A549 (cell line): ENCODE results near the gene UPK1A. TPM values are rescaled to one million over a fixed set of nuclear protein-coding genes. Genes with fewer than 3 reads are reported as not detected.
"Not testable (repeated sequence)": the region's sequence is repeated elsewhere in the genome, so short reads cannot be mapped to it uniquely, and the experiment has no call there.

ENCODE experiments used
- ATAC-seq, 2 experiments: fragments of 200-7000 bp in 1 of 2; fragments of >200 bp in 1 of 2; cut with Nextera tagmentation in 1 of 2; cut with Tn5 transposase in 1 of 2; 3 replicates each; pipeline versions ENCODE4 v1.8.0 to v1.9.1; 2018 to 2020; ENCODE audit warnings: mild to moderate bottlenecking in 1 of 2, moderate library complexity in 1 of 2
- CTCF ChIA-PET: fragments of 300-600 bp; sonication (Branson Sonifier 250); formaldehyde crosslinking; extraction: SDS; loops from one replicate; lab custom pipeline; 2021; ENCODE audit warnings: antibody characterized with exemption, inconsistent platforms; lab: Yijun Ruan, JAX
- POLR2A ChIA-PET: fragments of 350-600 bp; formaldehyde crosslinking; extraction: SDS; loops from one replicate; lab custom pipeline; 2021; ENCODE audit warnings: antibody characterized with exemption, inconsistent platforms; lab: Yijun Ruan, JAX
- DNase-seq, 2 experiments: peaks; one replicate each; pipeline versions ENCODE4 v3.0.0 to v3.0.0-alpha.2; 2011 to 2016; ENCODE audit warnings: low read depth in 1 of 2, low spot score in 1 of 2
- FAIRE-seq: peaks from 2 replicates; lab custom pipeline; 2011; peaks lifted over from hg19 to GRCh38; lab: Jason Lieb, UNC
- H3K27ac ChIP-seq, 2 experiments: fragments of >200 bp; sonication (Bioruptor Twin); formaldehyde crosslinking; 3 replicates each; pipeline ENCODE4 v1.5.1; 2016 to 2017
- H3K4me1 ChIP-seq: fragments of >200 bp; sonication (Bioruptor Twin); formaldehyde crosslinking; 3 replicates; pipeline ENCODE4 v1.6.1; 2016
- H3K4me2 ChIP-seq: fragments of >200 bp; sonication (Bioruptor Twin); formaldehyde crosslinking; 3 replicates; pipeline ENCODE4 v1.6.1; 2016
- H3K4me3 ChIP-seq: fragments of >200 bp; sonication (Bioruptor Twin); formaldehyde crosslinking; 3 replicates; pipeline ENCODE4 v1.5.1; 2016
- H3K9me3 ChIP-seq: fragments of >200 bp; sonication (Bioruptor Twin); formaldehyde crosslinking; 3 replicates; pipeline ENCODE4 v1.6.1; 2016
- CEBPB ChIP-seq, 2 experiments: fragments of >200 bp in 1 of 2; sonication (Bioruptor Twin) in 1 of 2; formaldehyde crosslinking in 1 of 2; IDR thresholded peaks; 2 replicates each; pipeline ENCODE4 v1.6.1; 2012 to 2016
- E2F6 ChIP-seq: IDR thresholded peaks from 2 replicates; pipeline ENCODE4 v1.6.1; 2012; ENCODE audit warnings: low read depth, borderline replicate concordance
- EP300 ChIP-seq, 2 experiments: fragments of >200 bp; sonication (Bioruptor Twin); formaldehyde crosslinking; IDR thresholded peaks; 2 replicates in 1 of 2; 3 replicates in 1 of 2; pipeline ENCODE4 v1.6.1; 2016 to 2017
- ESRRA ChIP-seq: fragments of 150-350 bp; IDR thresholded peaks from 2 replicates; pipeline ENCODE4 v1.6.1; 2014; ENCODE audit warnings: mild to moderate bottlenecking, low read length, borderline replicate concordance
- FOSB ChIP-seq: fragments of 250-450 bp; sonication (Bioruptor Pico); IDR thresholded peaks from 2 replicates; pipeline ENCODE4 v1.5.0; 2020; ENCODE audit warnings: mild to moderate bottlenecking, moderate library complexity
- FOSL2 ChIP-seq, 2 experiments: fragments of 450-650 bp in 1 of 2; fragments of >200 bp in 1 of 2; sonication (Bioruptor Twin) in 1 of 2; formaldehyde crosslinking; IDR thresholded peaks; 2 replicates each; pipeline versions ENCODE4 v1.5.0 to v1.6.1; 2016 to 2020; ENCODE audit warnings: mild to moderate bottlenecking in 1 of 2, moderate library complexity in 1 of 2
- FOXS1 ChIP-seq: fragments of 250-450 bp; sonication (Bioruptor Pico); IDR thresholded peaks from 2 replicates; pipeline ENCODE4 v1.5.0; 2020; ENCODE audit warnings: mild to moderate bottlenecking, moderate library complexity
- HOXB13 ChIP-seq: fragments of 250-450 bp; sonication (Bioruptor Pico); IDR thresholded peaks from 2 replicates; pipeline ENCODE4 v1.5.0; 2020; ENCODE audit warnings: low read depth, mild to moderate bottlenecking, moderate library complexity
- MAFK ChIP-seq: fragments of 450-650 bp; IDR thresholded peaks from 2 replicates; pipeline ENCODE4 v1.6.1; 2014; ENCODE audit not compliant: partially characterized antibody
- NFE2L2 ChIP-seq: fragments of 150-350 bp; conservative IDR thresholded peaks from 2 replicates; pipeline ENCODE4 v1.6.1; 2014; ENCODE audit warnings: low read length
- RAD21 ChIP-seq, 2 experiments: fragments of >200 bp in 1 of 2; sonication (Bioruptor Twin) in 1 of 2; formaldehyde crosslinking in 1 of 2; IDR thresholded peaks in 1 of 2; conservative IDR thresholded peaks in 1 of 2; 2 replicates in 1 of 2; 3 replicates in 1 of 2; pipeline ENCODE4 v1.6.1; 2012 to 2018; ENCODE audit warnings: inconsistent platforms in 1 of 2
- USF2 ChIP-seq: fragments of 450-650 bp; IDR thresholded peaks from 2 replicates; pipeline ENCODE4 v1.6.1; 2014; ENCODE audit warnings: antibody characterized with exemption
- ZFP36 ChIP-seq: fragments of 450-650 bp; IDR thresholded peaks from 2 replicates; pipeline ENCODE4 v1.6.1; 2014; ENCODE audit warnings: borderline replicate concordance; ENCODE audit not compliant: partially characterized antibody
- WGBS: methylation state at CpG from one replicate; pipeline ENCODE4 v1.1.6; 2017; ENCODE audit errors: missing lambda C conversion rate; 5-methylcytosine and 5-hydroxymethylcytosine counted together
- polyA plus RNA-seq, 4 experiments: library from polyadenylated mRNA; depleted of rRNA in 3 of 4; stranded (reverse); fragments of >200 nt; fragmentation: RNase III in 1 of 4; extraction: RNeasy Plus Mini Kit Qiagen cat#74134 plus additional on column Dnase treatment in 1 of 4; gene quantifications; 2 replicates in 3 of 4; 3 replicates in 1 of 4; pipeline ENCODE4 v1.2.3, GENCODE V29; 2011 to 2017

The UPK1A gene
- polyA plus RNA-seq, 2 of the 4 experiments (the other 2 are of a cell fraction): 0.44 to 0.78 TPM

- CTCF ChIA-PET: interaction anchor here (0.6 to 7.3 kb wide), 6 partner anchors 21 to 323 kb away, joined by 3 to 85 read pairs (median 3); no protein-coding TSS in a partner anchor
- 68% methylated on average over 15 of the region's 15 CpGs for WGBS
Measured at GRCh38 chr19:35675589-35676140, 9.3 kb downstream of the UPK1A start.

GRCh38 chr19:35689836-35690235 is 23.5 kb downstream of the UPK1A start:
- DNase-seq (no peak), ATAC-seq (no peak), FAIRE-seq (peak; percentile 81)
- WGBS: 42% methylated on average over 4 of the region's 4 CpGs
- TF ChIP-seq E2F6 (no peak), CEBPB (IDR thresholded peaks at IDR 0.05) (no peak), HOXB13 (CRISPR knock-in tag) (no peak), ESRRA (no peak), MAFK (peak; percentile 24), EP300 (IDR thresholded peaks at IDR 0.05) (no peak), NFE2L2 (no peak), USF2 (no peak), FOXS1 (CRISPR knock-in tag) (no peak)
- CTCF ChIA-PET: interaction anchor here (1.2 to 5.7 kb wide), 6 partner anchors 9 to 141 kb away, joined by 3 to 116 read pairs (median 6); partner anchors contain the start of gene ZBTB32
- POLR2A ChIA-PET: interaction anchor here (1.4 kb wide), 1 partner anchor 42 kb away, joined by 3 read pairs; the partner anchor contains the start of gene COX6B1
- Histone ChIP-seq H3K4me3 (no peak overlapping the region), H3K4me2 (no peak overlapping the region), H3K27ac (no peak overlapping the region), H3K9me3 (no peaks in the 10 kb centered on the region), H3K4me1 (no peaks in the 10 kb centered on the region)

More at GRCh38 chr19:35675589-35676140, 9.3 kb downstream of the UPK1A start:
- no peak for ATAC-seq
- H3K4me3 ChIP-seq: no peak overlapping the region
- TF ChIP-seq ZFP36 (peak; percentile 49), FOSB (CRISPR knock-in tag) (no peak)
- no peak for FAIRE-seq
- H3K4me2 ChIP-seq: no peak overlapping the region
- H3K4me1 ChIP-seq: no peaks in the 10 kb centered on the region
- POLR2A ChIA-PET: no interaction called here
- H3K9me3 ChIP-seq: no peaks in the 10 kb centered on the region
- H3K27ac ChIP-seq: no peak overlapping the region
- DNase-seq: no peak

GRCh38 chr19:35691106-35691505 is 24.8 kb downstream of the UPK1A start:
- FAIRE-seq, ATAC-seq, POLR2A ChIA-PET, H3K9me3 ChIP-seq, H3K4me1 ChIP-seq, H3K4me3 ChIP-seq, H3K27ac ChIP-seq, DNase-seq, H3K4me2 ChIP-seq: not testable (repeated sequence)
- CTCF ChIA-PET: interaction anchor here (0.6 to 5.7 kb wide), 8 partner anchors 9 to 181 kb away, joined by 3 to 116 read pairs (median 8); partner anchors contain the start of gene ZBTB32
- 78% methylated on average over 23 of the region's 37 CpGs for WGBS

- H3K4me2 ChIP-seq: no peak overlapping the region
- TF ChIP-seq RAD21 (conservative IDR thresholded peaks at IDR 0.05 in 1 of 2, IDR thresholded peaks at IDR 0.05 in 1 of 2) (0 out of 5 replicates have a peak, but pooled peaks of 1 of the 2 experiments have one; percentile 9), FOSL2 (IDR thresholded peaks at IDR 0.05) (no peak), FOSL2 (CRISPR knock-in tag; IDR thresholded peaks at IDR 0.05) (no peak)
- H3K27ac ChIP-seq: no peak overlapping the region
- ChIA-PET CTCF (interaction anchor here (0.9 to 8.6 kb wide), 20 partner anchors 10 to 1565 kb away, joined by 3 to 116 read pairs (median 5); partner anchors contain the start of gene ZBTB32), POLR2A (no interaction called here)
- DNase-seq: no peak
- H3K4me3 ChIP-seq: no peak overlapping the region
- FAIRE-seq: no peak
- ATAC-seq: 0 out of 6 replicates have a peak, but pooled peaks of 1 of the 2 experiments have one; percentile 12
- WGBS: 74% methylated on average over 11 of the region's 11 CpGs
- no peaks in the 10 kb centered on the region for H3K9me3 ChIP-seq
- no peaks in the 10 kb centered on the region for H3K4me1 ChIP-seq
Measured at GRCh38 chr19:35692010-35692409, 25.7 kb downstream of the UPK1A start.
